H9 (cell line): ENCODE data around the gene SLC25A11. TPM values are rescaled to one million over a fixed set of nuclear protein-coding genes. Genes with fewer than 3 reads are reported as not detected.
A peak's percentile ranks its signal among the peaks of the same experiment; 100 is the strongest.
"Not testable (repeated sequence)": the region's sequence is repeated elsewhere in the genome, so short reads cannot be mapped to it uniquely, and the experiment has no call there.

Experiments used
- DNase-seq: peaks from one replicate; pipeline ENCODE4 v3.0.0-alpha.2; 2017
- H2AFZ ChIP-seq: one replicate; pipeline ENCODE4 v1.6.1; 2013; ENCODE audit warnings: mild to moderate bottlenecking, low read length, control low read depth, moderate library complexity
- H2AK5ac ChIP-seq: 2 replicates; pipeline ENCODE4 v1.6.1; 2013; ENCODE audit warnings: low read length, control low read depth, mixed read lengths; ENCODE audit not compliant: insufficient read length
- H2BK120ac ChIP-seq: one replicate; pipeline ENCODE4 v1.6.1; 2013; ENCODE audit warnings: low read depth, mild to moderate bottlenecking, low read length, control low read depth, inconsistent platforms; ENCODE audit not compliant: poor library complexity, severe bottlenecking
- H2BK12ac ChIP-seq: 2 replicates; pipeline ENCODE4 v1.6.1; 2013; ENCODE audit warnings: low read length, control low read depth, mixed read lengths, low read depth; ENCODE audit not compliant: insufficient read length
- H2BK15ac ChIP-seq: 2 replicates; pipeline ENCODE4 v1.6.1; 2013; ENCODE audit warnings: low read depth, low read length, control low read depth
- H2BK20ac ChIP-seq: one replicate; pipeline ENCODE4 v1.6.1; 2013; ENCODE audit warnings: low read depth, mild to moderate bottlenecking, low read length, control low read depth, inconsistent platforms; ENCODE audit not compliant: poor library complexity, severe bottlenecking
- H2BK5ac ChIP-seq: 2 replicates; pipeline ENCODE4 v1.6.1; 2013; ENCODE audit warnings: low read length, control low read depth, mixed read lengths; ENCODE audit not compliant: insufficient read length
- H3K14ac ChIP-seq: 2 replicates; pipeline ENCODE4 v1.6.1; 2013; ENCODE audit warnings: low read length, control low read depth; ENCODE audit not compliant: insufficient read depth
- H3K18ac ChIP-seq: 2 replicates; pipeline ENCODE4 v1.6.1; 2013; ENCODE audit warnings: low read depth, mild to moderate bottlenecking, mixed read lengths, low read length, control low read depth; ENCODE audit not compliant: insufficient read length
- H3K23ac ChIP-seq: 2 replicates; pipeline ENCODE4 v1.6.1; 2013; ENCODE audit warnings: low read length, control low read depth, mixed read lengths, low read depth; ENCODE audit not compliant: insufficient read length
- H3K23me2 ChIP-seq: 2 replicates; pipeline ENCODE4 v1.6.1; 2013; ENCODE audit warnings: low read depth, mild to moderate bottlenecking, mixed read lengths, low read length, control low read depth; ENCODE audit not compliant: insufficient read length, poor library complexity, severe bottlenecking
- H3K27ac ChIP-seq: 2 replicates; pipeline ENCODE4 v1.5.1; 2013; ENCODE audit warnings: low read length, control low read depth, mixed read lengths, low read depth; ENCODE audit not compliant: insufficient read length
- H3K27me3 ChIP-seq: 2 replicates; pipeline ENCODE4 v1.6.1; 2013; ENCODE audit warnings: low read length, control low read depth, inconsistent platforms; ENCODE audit not compliant: insufficient read depth
- H3K4ac ChIP-seq: 2 replicates; pipeline ENCODE4 v1.6.1; 2013; ENCODE audit warnings: low read depth, mild to moderate bottlenecking, control low read depth, inconsistent platforms, low read length, moderate library complexity
- H3K4me1 ChIP-seq: 2 replicates; pipeline ENCODE4 v1.6.1; 2013; ENCODE audit warnings: low read length, control low read depth, inconsistent platforms; ENCODE audit not compliant: insufficient read depth
- H3K4me2 ChIP-seq: 2 replicates; pipeline ENCODE4 v1.6.1; 2013; ENCODE audit warnings: low read length, control low read depth, mixed read lengths; ENCODE audit not compliant: insufficient read length, insufficient read depth
- H3K56ac ChIP-seq: 2 replicates; pipeline ENCODE4 v1.6.1; 2013; ENCODE audit warnings: low read depth, mild to moderate bottlenecking, mixed read lengths, low read length, control low read depth; ENCODE audit not compliant: insufficient read length
- H3K79me1 ChIP-seq: 2 replicates; pipeline ENCODE4 v1.6.1; 2013; ENCODE audit warnings: low read depth, mild to moderate bottlenecking, moderate library complexity, low read length, control low read depth, inconsistent platforms; ENCODE audit not compliant: insufficient read depth, poor library complexity, severe bottlenecking
- H3K79me2 ChIP-seq: 2 replicates; pipeline ENCODE4 v1.6.1; 2013; ENCODE audit warnings: low read length, control low read depth, inconsistent platforms; ENCODE audit not compliant: insufficient read depth
- H3K9ac ChIP-seq: 2 replicates; pipeline ENCODE4 v1.6.1; 2013; ENCODE audit warnings: low read length, control low read depth, mixed read lengths; ENCODE audit not compliant: insufficient read length; ENCODE audit errors: extremely low read depth
- H3K9me3 ChIP-seq: one replicate; pipeline ENCODE4 v1.6.1; 2013; ENCODE audit warnings: low read depth, low read length, inconsistent platforms; ENCODE audit not compliant: control insufficient read depth
- H3T11ph ChIP-seq: one replicate; pipeline ENCODE4 v1.6.1; 2013; ENCODE audit warnings: mild to moderate bottlenecking, low read length, control low read depth, inconsistent platforms
- H4K20me1 ChIP-seq: one replicate; pipeline ENCODE4 v1.6.1; 2013; ENCODE audit not compliant: control insufficient read depth, insufficient read length, insufficient read depth
- H4K5ac ChIP-seq: 2 replicates; pipeline ENCODE4 v1.6.1; 2013; ENCODE audit warnings: low read depth, mild to moderate bottlenecking, mixed read lengths, low read length, control low read depth; ENCODE audit not compliant: insufficient read length
- H4K8ac ChIP-seq: replicated peaks from 2 replicates; pipeline ENCODE4 v1.6.1; 2013; ENCODE audit warnings: low read length, control low read depth, mixed read lengths, low read depth; ENCODE audit not compliant: insufficient read length
- H4K91ac ChIP-seq: 2 replicates; pipeline ENCODE4 v1.6.1; 2013; ENCODE audit warnings: low read depth, mild to moderate bottlenecking, moderate library complexity, mixed read lengths, low read length, control low read depth; ENCODE audit not compliant: insufficient read length
- H3K27ac Mint-ChIP-seq, 3 experiments: 2 replicates in 2 of 3; 3 replicates in 1 of 3; pipeline ENCODE4 v1.8.0; 2020 to 2021; ENCODE audit warnings: mixed read lengths in 3 of 3, mild to moderate bottlenecking in 1 of 3, moderate library complexity in 1 of 3
- H3K27me3 Mint-ChIP-seq: 2 replicates; pipeline ENCODE4 v1.8.0; 2021; ENCODE audit warnings: low read depth, mild to moderate bottlenecking, moderate library complexity, mixed read lengths
- H3K36me3 Mint-ChIP-seq, 3 experiments: 2 replicates in 2 of 3; 3 replicates in 1 of 3; pipeline ENCODE4 v1.8.0; 2020 to 2021; ENCODE audit warnings: low read depth in 3 of 3, mixed read lengths in 3 of 3; ENCODE audit not compliant: insufficient read depth in 1 of 3
- H3K4me1 Mint-ChIP-seq, 2 experiments: 2 replicates each; pipeline ENCODE4 v1.8.0; 2020; ENCODE audit warnings: mixed read lengths in 2 of 2
- H3K4me3 Mint-ChIP-seq, 2 experiments: 2 replicates in 1 of 2; 3 replicates in 1 of 2; pipeline ENCODE4 v1.8.0; 2020 to 2021; ENCODE audit warnings: mild to moderate bottlenecking in 2 of 2, mixed read lengths in 2 of 2, moderate library complexity in 1 of 2
- H3K9me3 Mint-ChIP-seq, 2 experiments: 2 replicates in 1 of 2; 3 replicates in 1 of 2; pipeline ENCODE4 v1.8.0; 2020; ENCODE audit warnings: mild to moderate bottlenecking in 2 of 2, mixed read lengths in 2 of 2, moderate library complexity in 1 of 2
- CTCF ChIP-seq: fragments of 200-600 bp; sonication (generic); conservative IDR thresholded peaks from 3 replicates; pipeline ENCODE4 v1.8.0; 2021; ENCODE audit warnings: antibody characterized with exemption, mild to moderate bottlenecking
- WGBS: extraction: QIAGEN DNeasy Blood & Tissue Kit; methylation state at CpG from one replicate; pipeline ENCODE4 v1.1.7; 2013; ENCODE audit warnings: missing lambda C conversion rate, low lambda C conversion rate, mixed read lengths; ENCODE audit not compliant: insufficient read length; ENCODE audit errors: extremely low coverage; 5-methylcytosine and 5-hydroxymethylcytosine counted together
- total RNA-seq: library from RNA; stranded (reverse); gene quantifications from 2 replicates; pipeline ENCODE4 v1.2.1, GENCODE V29; 2021

Gene SLC25A11
- total RNA-seq, 1 experiment from 2014 or later = 74.9 TPM

GRCh38 chr17:4928881-4929280, 11.0 kb downstream of the SLC25A11 start:
- no peak overlapping the region for H3T11ph ChIP-seq
- no peak overlapping the region for H2AK5ac ChIP-seq
- no CpG with 5 or more reads among the region's 18 CpGs for WGBS
- Mint-ChIP-seq H3K9me3 (no peaks in the 10 kb centered on the region), H3K27me3 (no peaks in the 10 kb centered on the region; the same call in 1 of the 2 replicates), H3K36me3 (peaks cover 5 to 25% (median 8%) of the 10 kb centered on the region in 3 experiments; a peak in 6 of 7 replicates), H3K4me1 (peaks cover 13 to 15% of the 10 kb centered on the region in 2 experiments), H3K27ac (peak overlapping the region in 1 of 3 experiments; percentile 91; a peak in 1 of 7 replicates), H3K4me3 (no peak overlapping the region)
- H3K18ac ChIP-seq = no peak overlapping the region
- no peak overlapping the region for H3K4ac ChIP-seq
- no peak overlapping the region for H4K8ac ChIP-seq
- no peak overlapping the region for H3K14ac ChIP-seq
- no peak for TF ChIP-seq CTCF
- no peak overlapping the region for H2BK15ac ChIP-seq
- no peak overlapping the region for H3K56ac ChIP-seq
- no peaks in the 10 kb centered on the region for H3K23me2 ChIP-seq
- no peak for DNase-seq
- H2BK120ac ChIP-seq = no peak overlapping the region
- no peak overlapping the region for H4K5ac ChIP-seq
- no peak overlapping the region for H3K9ac ChIP-seq
- H2AFZ ChIP-seq = no peak overlapping the region
- H3K4me1 ChIP-seq = no peaks in the 10 kb centered on the region
- H4K20me1 ChIP-seq = no peaks in the 10 kb centered on the region
- H3K79me2 ChIP-seq = no peaks in the 10 kb centered on the region
- no peaks in the 10 kb centered on the region for H3K27me3 ChIP-seq
- H3K23ac ChIP-seq = no peak overlapping the region
- H2BK20ac ChIP-seq = no peak overlapping the region
- H4K91ac ChIP-seq = no peak overlapping the region
- no peak overlapping the region for H2BK5ac ChIP-seq
- H2BK12ac ChIP-seq = no peak overlapping the region
- no peak overlapping the region for H3K27ac ChIP-seq
- H3K79me1 ChIP-seq = no peaks in the 10 kb centered on the region
- no peaks in the 10 kb centered on the region for H3K9me3 ChIP-seq
- H3K4me2 ChIP-seq = no peak overlapping the region

- H3T11ph ChIP-seq, H2BK5ac ChIP-seq, H4K91ac ChIP-seq, H2BK120ac ChIP-seq, H3K79me1 ChIP-seq, H3K9ac ChIP-seq, H3K9me3 Mint-ChIP-seq, H3K56ac ChIP-seq, H3K4me1 Mint-ChIP-seq, H3K4me2 ChIP-seq, H3K18ac ChIP-seq, H3K79me2 ChIP-seq, H2AFZ ChIP-seq, H3K27me3 Mint-ChIP-seq, H3K27ac ChIP-seq, H3K23me2 ChIP-seq, DNase-seq, H3K14ac ChIP-seq, H4K8ac ChIP-seq, H2AK5ac ChIP-seq, H3K27me3 ChIP-seq, H4K20me1 ChIP-seq, H2BK12ac ChIP-seq, H3K23ac ChIP-seq, H3K4ac ChIP-seq, H3K9me3 ChIP-seq, H4K5ac ChIP-seq, H2BK20ac ChIP-seq, H3K4me3 Mint-ChIP-seq, H2BK15ac ChIP-seq, H3K4me1 ChIP-seq: not testable (repeated sequence)
- Mint-ChIP-seq H3K36me3 (peaks cover 2 to 16% (median 8%) of the 10 kb centered on the region in 3 experiments; a peak in 5 of 7 replicates), H3K27ac (peak overlapping the region in 2 of 3 experiments; percentile 19 to 56; a peak in 1 of 7 replicates)
- no CpG with 5 or more reads among the region's 24 CpGs for WGBS
These were observed 13.1 kb downstream of the SLC25A11 start for GRCh38 chr17:4926577-4927335.
